Frontal cortex (tissue), 4 donors: ENCODE results near the gene BDKRB2. TPM values are rescaled to one million over a fixed set of nuclear protein-coding genes. Genes with fewer than 3 reads are reported as not detected.

Experiments used
- DNase-seq, 2 donors: peaks; one replicate each; pipeline ENCODE4 v3.0.0; 2012; ENCODE audit warnings: low spot score in 2 of 2
- FAIRE-seq: peaks from 2 replicates; lab custom pipeline; 2012; peaks lifted over from hg19 to GRCh38; lab: Jason Lieb, UNC
- total RNA-seq: library from RNA; depleted of rRNA; stranded (reverse); fragments of >200 nt; gene quantifications from one replicate; pipeline ENCODE4 v1.2.3, GENCODE V29; 2014
- donor health status: control.
- donor health status: control.
- donor health status: control.

The BDKRB2 gene
- total RNA-seq = 0.41 TPM

DNA sequence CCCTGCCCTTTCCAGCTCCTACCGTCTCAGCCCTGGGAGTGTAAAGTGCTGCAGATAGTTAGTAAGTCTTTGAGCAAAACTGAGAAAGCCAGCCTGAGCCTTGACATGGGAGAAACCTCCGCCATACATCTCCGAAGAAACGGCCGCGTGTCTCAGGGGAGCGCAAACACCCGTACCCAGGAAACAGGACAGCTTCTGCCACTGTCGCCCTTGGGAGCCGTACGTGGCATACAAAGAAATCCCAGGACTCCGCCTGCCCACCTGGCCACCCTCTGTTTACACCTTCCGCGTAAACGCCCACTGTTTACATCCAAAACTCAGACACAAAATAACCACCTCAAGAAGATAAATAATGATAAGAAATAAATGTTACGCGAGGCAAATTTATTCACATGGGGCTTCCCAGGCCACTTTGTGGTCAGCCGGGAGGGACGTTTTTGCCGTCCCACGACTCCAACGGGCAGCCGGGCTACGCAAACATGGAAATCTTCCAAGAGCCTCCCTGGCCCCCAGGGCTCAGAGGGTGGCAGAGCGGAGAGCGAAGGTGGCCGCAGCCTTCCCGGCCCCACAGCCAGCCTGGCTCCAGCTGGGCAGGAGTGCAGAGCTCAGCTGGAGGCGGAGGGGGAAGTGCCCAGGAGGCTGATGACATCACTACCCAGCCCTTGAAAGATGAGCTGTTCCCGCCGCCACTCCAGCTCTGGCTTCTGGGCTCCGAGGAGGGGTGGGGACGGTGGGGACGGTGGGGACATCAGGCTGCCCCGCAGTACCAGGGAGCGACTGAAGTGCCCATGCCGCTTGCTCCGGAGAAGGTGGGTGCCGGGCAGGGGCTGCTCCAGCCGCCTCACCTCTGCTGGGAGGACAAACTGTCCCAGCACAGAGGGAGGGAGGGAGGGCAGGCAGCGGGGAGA lies at the start of gene BDKRB2:
Gene BDKRB2, plus strand, starts transcription at position 689 of the 908 bp plus-strand sequence. CDS start 32,269 bp downstream, outside the sequence.
- FAIRE-seq = no peak

DNA sequence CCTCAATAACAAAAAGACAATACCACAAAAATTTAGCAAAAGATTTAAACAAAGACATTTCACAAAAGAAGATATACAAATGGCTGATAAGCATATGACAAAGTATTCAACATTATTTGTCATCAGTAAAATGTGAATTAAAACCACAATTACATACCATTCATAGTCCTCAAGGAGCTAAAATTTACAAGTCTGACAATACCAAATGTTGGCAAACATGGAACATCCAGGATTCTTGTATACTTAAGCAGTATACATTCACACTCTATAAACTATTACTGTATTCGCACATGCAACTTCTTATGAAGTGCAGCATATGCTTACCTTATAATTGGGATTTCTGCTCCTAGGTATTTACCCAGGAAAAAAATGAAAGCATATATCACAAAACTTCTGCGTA lies 49.7 kb upstream of the BDKRB2 start:
- DNase-seq = no peak
- no peak for FAIRE-seq

More for the DNA sequence above, at the start of gene BDKRB2:
- peak; percentile 23 to 90 for DNase-seq

DNA sequence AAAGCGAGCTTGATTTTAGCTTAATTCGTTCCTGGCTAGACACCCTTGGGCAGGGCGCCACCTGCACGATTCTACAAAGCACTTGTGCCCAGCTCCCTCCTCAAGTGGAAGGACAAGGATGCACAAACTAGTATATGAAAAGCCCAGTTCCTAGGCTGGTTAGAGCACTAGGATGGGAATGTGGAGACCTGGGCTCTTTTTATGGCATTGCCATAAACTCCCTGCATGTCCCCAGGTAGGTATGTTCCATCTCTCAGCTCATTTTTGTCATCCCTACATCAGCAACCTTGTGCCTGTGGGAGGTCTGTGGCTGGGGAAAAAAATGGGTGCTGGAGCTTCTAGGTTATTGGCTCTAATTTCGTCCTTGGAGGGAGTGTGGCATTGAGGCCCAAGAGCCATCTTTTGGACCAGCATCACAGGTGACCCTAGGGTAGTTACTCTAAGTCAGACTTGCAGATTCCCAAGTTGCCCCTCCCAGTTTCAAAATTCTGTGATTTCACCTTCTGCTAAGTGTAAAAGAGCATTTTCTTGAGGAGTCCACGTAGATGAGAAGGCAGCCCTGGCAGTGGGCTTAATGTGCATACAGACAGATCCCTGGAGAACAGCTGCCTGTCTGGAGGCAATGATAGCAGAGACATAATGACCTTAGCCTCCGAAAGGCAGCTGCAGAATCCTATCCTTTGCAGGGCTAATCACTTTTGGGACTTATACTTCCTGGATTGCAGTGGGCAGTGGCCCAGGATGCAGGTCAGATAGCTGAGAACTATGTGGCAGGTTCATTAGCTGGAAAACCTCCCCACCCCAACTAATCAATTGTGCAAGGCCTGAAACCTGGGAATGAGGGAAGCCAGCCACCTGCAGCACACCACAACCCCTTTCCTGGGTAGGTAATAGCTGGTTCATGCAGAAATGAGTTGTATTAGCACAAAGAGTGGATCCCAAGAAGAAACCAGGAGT lies 47.6 kb upstream of the BDKRB2 start:
- FAIRE-seq (no peak), DNase-seq (no peak)

DNA sequence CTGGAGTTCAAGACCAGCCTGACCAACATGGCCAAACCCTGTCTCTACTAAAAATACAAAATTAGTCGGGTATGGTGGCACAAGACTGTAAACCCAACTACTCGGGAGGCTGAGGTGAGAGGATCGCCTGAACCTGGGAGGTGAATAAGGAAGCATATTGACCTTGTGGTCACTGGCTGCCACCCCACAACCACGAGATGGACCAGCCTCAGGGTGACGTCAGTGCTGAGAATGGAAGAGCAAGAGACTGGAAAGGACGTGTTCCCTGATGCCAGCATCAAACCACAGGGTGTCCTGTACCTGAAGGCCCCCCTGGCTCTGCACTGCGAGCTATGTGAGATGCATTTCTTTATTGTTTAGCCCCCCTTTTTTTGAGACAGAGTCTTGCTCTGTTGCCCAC lies 45.9 kb upstream of the BDKRB2 start:
- DNase-seq (no peak), FAIRE-seq (no peak)

DNA sequence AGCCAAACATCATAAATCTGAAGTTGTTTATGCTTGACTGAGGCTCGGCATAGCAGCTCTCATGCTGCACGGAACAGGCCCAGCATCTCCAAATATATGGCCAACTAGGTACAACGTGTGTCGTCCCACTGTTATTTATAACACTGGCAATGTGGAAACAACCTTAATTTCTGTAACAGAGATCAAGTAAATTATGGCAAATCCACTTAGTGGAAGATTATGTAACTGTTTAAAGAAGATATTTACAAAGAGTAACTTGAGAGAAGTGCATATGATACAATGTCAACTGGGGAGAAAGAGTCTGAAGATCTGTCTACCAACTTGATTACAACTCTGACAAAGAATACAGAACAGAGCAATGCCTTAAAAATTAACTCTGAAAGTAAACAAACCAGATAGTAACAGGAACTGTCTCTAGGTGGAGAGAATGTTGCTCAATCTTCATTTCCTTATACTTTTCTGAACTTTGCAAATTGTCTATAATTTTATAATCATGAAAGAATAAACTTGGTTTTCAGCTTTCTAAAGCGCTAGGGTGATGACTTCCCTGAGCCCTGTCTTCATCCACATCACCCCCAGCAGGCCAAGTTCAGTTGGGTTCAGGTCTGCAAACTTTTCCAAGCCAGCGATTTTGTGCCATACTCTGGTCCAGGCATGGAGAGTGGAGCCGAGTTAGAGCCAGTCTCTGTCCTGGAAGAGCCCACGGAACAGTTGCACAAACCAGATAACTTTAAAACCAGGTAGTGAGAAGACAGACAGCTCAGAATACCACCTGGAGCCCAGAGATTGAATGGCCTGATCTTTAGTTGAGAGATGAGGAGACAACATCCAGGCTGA lies 44.3 kb upstream of the BDKRB2 start:
- FAIRE-seq (no peak), DNase-seq (no peak)

DNA sequence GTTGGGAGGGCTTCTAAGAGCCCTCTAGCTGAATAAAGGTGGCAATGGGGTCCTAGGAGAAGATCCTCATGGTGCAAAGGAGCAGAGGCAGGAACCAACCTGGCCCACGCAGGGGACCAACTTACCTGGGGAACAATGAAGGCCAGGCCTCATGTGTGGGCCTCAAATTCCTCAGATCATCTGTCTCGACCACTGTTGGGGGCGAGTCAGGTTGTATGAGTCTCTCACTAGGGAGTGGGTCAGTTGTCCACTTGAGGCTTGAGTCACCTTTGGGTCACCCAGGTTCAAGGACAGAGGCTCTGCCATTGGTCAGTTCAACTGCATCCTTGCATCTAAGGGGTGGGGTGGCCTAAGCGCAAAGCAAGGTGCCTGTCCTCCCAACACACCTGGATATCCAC lies 43.7 kb upstream of the BDKRB2 start:
- no peak for FAIRE-seq
- DNase-seq = no peak

DNA sequence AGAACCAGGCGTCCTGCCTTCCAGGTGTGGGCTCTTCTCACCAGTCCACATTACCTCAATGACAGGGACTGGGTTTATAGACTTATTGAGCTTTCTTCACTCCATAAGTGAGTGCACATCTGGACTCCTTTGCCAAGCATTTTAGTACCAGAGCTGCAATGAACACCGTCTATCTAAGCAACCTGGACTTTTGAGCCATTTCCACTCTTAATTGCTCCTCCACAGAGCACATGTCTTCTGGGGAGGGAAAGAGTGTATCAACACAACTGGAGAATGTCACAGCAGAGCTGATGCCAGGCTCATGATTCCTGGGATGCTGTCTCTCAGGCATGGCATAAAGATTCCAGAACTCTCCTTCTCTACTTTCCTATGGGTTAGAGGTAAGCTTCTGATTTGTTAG lies 43.0 kb upstream of the BDKRB2 start:
- no peak for FAIRE-seq
- DNase-seq = no peak

DNA sequence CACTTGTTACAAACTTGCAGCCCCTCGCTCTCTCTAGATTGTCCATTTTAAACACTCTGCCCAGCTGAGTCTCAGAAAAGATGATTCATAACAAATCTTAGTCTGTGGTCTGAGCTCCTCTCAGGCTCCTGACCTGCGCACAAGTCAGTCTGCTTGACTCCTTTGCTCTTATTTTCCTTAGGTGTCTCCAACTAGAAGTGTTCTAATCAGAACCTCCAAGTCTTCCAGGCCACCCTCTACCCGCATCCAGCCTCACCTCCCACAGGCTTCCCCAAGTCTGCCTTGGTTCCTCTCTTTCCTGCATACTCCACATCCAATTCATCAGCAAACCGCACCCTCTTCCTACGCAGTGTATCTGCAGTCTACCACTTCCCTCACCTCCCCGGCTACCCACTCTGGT lies 42.4 kb upstream of the BDKRB2 start:
- FAIRE-seq (no peak), DNase-seq (no peak)

DNA sequence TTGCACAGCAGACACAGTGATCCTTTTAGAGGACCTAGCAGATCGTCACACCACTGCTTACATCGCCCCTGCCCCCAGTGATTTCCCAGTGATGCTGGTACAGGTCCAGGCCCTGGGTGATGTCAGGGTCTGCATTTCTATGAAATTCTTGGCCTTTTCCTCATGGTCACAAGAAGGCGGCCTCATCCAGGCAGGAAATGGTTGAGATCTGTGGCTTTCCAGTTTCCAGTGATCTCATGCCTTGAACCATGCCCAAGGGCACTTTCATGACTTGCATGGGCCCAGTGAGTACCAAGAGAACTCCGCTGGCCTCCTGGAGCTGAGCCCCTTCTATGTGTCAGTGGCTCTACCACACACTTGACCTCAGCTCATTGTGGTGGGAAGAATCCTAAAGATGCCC lies 41.9 kb upstream of the BDKRB2 start:
- DNase-seq = no peak
- no peak for FAIRE-seq

DNA sequence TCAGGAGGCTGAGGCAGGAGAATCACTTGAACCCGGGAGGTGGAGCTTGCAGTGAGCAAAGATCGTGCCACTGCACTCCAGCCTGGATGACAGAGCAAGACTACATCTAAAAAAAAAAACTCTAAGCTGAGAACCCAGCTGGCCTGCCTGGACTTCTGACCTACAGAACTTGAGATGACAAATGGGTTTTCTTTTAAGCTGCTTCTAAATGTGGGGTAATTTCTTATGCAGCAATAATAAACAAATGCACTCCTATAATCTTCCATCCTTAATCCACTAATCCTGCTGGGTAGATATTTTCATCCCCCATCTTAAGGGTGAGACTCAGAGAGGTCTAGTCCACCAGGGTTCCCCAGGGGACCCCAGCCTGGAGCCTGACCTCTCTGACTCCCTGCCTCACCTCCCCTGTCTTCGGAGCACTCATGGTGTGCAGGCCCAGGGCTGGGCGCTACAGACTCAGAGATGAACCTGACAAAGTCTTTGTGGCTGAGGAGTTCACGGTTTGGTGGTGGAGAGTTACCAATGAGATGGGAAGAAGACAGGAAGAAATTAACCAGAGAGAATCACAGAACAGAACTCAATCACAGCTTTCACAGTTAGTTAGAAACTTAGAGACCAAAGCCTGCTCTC lies 39.7 kb upstream of the BDKRB2 start:
- FAIRE-seq = no peak

DNA sequence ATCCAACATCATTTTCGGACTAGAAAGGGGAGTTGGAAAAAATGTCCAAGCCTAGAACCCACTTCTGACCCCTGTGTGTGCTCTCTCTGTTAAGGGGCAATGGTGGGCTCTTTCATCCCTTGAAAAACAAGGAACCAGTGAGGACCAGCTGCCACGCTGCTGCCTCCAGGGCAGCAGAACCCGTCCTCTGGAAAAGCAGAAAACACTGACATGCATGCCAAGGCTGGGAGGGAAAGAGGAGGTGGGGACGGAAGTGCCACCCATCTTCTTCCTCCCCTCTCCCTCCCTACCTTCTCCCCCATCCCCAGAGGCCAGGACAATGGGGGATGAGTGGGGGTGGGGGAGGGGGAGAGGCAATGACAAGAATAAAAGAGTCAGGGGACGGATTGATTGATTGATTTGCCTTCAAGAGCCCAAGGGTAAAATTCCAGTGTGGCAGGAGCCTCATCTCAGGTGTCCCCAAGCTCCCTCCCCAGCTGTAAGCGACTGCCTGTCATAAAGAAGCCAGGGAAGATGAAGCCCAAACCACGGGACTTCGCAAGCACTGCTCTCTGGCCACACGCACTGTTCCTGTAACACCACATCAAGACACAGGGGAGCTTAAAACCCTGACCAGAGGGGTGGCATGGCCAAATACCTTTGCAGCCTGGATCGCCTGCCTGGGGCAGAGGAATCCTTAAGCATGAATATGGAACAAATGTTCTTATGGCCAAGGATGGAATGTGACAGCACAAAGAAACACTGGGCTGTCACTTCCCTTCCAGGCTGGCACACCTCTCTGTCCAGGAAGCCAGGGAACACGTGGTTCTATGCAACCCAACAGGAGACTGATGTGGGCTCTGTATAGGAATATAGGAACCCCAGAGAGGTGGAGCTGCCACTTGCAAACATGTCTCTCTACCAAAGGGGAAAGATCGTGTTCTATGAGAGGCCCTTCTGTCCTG lies 38.9 kb upstream of the BDKRB2 start:
- DNase-seq (no peak), FAIRE-seq (no peak)

More for the DNA sequence above, 39.7 kb upstream of the BDKRB2 start:
- no peak for DNase-seq

DNA sequence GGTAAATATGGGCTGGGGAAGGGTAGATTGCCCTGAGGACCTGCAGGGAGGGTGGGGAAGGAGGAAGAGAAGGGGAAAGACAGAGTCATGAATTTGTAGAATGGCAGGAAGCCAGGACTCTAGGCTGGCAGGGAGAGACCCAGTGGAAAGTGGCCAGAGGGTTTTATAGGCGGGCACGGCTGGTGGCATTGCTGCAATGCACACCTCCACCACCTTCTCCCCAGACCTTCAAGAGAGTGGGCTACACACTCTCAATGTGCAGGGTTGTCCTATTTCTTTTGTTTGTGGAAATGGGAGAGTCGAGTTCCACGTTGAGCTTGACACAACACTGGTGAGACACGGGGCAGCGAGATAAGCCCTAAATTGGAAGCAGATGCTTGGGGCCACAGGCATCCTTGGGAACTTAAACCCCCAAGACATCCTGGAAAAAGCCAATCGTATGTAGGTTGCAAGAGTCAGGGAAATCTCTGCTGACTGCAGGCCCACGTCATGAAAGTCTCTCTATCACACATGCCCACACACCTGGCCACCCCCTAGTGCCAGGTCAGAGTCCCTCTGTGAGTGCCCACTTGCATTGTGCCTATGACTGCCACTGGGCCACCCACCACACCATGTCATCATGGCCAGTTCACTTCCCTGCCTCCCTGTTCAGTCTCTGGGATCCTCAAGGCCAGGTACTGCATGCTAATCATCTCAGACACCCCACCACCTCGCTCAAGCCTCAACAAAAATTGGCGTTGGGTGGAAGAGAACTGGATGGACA lies 38.0 kb upstream of the BDKRB2 start:
- DNase-seq (no peak), FAIRE-seq (no peak)

DNA sequence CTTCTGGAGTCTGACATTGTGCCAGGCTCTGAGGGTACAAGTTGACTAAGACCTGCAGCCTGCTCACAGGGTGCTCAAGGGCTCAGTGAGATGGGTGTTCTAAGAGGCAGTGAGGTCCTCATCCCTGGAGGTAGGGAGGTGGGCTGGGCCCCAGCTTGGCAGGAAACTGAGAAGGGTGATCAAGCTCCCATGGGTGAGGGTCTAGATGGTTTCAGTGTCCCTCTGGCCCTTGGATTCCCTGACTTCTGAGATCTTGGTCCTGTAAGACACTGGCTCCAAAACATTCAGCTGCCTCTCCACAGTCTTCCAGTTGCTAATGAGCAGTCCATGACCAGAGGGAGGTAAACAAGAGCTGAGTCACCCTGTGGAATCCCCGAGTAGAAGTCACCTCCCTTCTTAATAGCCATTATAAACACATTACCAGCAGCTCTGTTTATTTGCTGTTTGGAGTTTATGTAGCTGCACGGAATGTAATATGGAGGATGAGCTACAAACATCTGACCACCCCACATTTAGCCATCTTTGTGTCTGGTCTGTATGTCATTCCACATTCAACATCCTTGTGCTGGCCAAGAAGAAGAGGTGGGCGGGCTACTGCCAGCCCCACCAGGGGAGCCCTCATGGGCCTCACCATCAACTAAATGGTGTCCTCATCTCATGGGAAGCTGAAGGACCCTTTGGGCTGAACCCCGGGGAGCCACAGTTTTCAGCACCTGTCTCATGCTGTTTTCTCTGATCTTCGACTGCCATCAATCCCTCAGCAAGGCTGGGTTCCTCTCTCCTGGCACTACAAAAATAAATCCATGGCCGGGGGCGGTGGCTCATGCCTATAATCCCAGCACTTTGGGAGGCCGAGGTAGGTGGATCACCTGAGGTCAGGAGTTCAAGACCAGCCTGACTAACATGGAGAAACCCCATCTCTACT lies 37.2 kb upstream of the BDKRB2 start:
- FAIRE-seq (no peak), DNase-seq (no peak)

DNA sequence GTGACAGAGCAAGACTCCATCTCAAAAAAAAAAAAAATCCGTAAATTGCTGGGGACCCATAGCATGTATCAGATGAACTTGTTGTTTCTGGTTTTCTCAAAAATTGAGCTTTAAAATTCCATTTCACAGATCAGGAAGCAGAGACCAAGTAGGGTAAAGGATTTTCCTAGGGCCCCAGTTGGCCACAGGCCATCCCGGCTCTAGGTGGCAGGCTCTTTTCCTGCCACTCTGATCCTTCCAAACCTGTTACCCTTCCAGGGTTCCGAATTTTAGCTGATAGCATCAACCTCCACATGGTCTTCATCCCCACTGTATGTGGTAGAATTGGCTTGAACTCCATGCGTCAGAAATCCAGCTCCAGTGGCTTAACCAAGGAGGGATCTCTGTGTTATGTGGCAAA lies 36.1 kb upstream of the BDKRB2 start:
- DNase-seq = no peak
- no peak for FAIRE-seq

DNA sequence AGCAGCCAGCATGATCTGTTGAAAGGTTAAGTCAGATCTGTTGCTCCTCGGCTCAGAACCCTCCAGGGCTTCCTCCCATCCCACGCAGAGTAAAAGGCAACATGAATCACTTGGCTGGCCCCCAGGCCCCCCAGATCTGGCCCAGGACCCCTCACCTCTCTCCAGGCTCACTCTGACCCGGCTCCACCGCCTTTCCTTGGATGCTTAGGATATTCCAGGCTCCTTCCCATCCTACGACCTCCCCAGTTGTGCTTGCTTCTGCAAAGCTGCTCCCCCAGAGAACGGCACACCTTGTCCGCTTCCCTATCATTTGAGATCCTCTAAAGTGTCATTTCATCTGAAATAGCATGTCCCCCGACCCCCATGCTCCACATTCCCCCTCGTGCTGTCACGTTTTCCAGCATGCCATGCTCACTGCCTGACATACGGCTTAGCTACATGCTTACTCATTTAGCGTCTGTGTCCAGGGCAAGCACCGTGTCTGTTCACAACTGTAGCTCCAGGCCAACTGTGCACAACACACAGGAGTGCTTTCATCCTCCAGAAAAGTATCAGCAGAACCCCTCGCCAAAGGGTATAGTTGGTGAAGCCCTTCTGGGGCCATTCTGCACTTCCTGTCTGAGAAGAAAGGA lies 33.6 kb upstream of the BDKRB2 start:
- DNase-seq (no peak), FAIRE-seq (no peak)
